Spleen (tissue), 11 donors: ENCODE results near the gene AXIN1. TPM values are rescaled to one million over a fixed set of nuclear protein-coding genes. Genes with fewer than 3 reads are reported as not detected.
"Not testable (repeated sequence)": the region's sequence is repeated elsewhere in the genome, so short reads cannot be mapped to it uniquely, and the experiment has no call there.

ENCODE experiments used
- DNase-seq: peaks from one replicate; pipeline ENCODE4 v3.0.0-alpha.2; 2020
- H3K27ac ChIP-seq, 8 donors: fragments of 200-600 bp; sonication (generic) in 7 of 8; 1 replicate in 4 of 8; 2 replicates in 4 of 8; pipeline versions ENCODE4 v1.5.0 to v1.8.0; 2016 to 2021; ENCODE audit warnings: inconsistent platforms in 4 of 8, mild to moderate bottlenecking in 4 of 8, moderate library complexity in 1 of 8
- H3K27me3 ChIP-seq, 7 donors: fragments of 200-600 bp; sonication (generic) in 6 of 7; replicated peaks in 1 of 7; 1 replicate in 4 of 7; 2 replicates in 3 of 7; pipeline versions ENCODE4 v1.5.0 to v1.8.0; 2016 to 2021; ENCODE audit warnings: inconsistent platforms in 3 of 7, mild to moderate bottlenecking in 1 of 7
- H3K36me3 ChIP-seq, 6 donors: fragments of 200-600 bp; sonication (generic) in 5 of 6; 1 replicate in 4 of 6; 2 replicates in 2 of 6; pipeline versions ENCODE4 v1.5.0 to v1.8.0; 2016 to 2021; ENCODE audit warnings: inconsistent platforms in 2 of 6
- H3K4me1 ChIP-seq, 6 donors: fragments of 200-600 bp; sonication (generic) in 5 of 6; 1 replicate in 3 of 6; 2 replicates in 3 of 6; pipeline versions ENCODE4 v1.5.0 to v1.8.0; 2016 to 2021; ENCODE audit warnings: inconsistent platforms in 3 of 6
- H3K4me3 ChIP-seq, 8 donors: fragments of 200-600 bp; sonication (generic) in 7 of 8; 1 replicate in 4 of 8; 2 replicates in 4 of 8; pipeline versions ENCODE4 v1.5.0 to v1.8.0; 2016 to 2021; ENCODE audit warnings: inconsistent platforms in 4 of 8, mild to moderate bottlenecking in 4 of 8, moderate library complexity in 2 of 8
- H3K9me3 ChIP-seq, 8 donors: fragments of 200-600 bp; sonication (generic) in 7 of 8; 1 replicate in 4 of 8; 2 replicates in 4 of 8; pipeline versions ENCODE4 v1.5.0 to v1.8.0; 2016 to 2021; ENCODE audit warnings: inconsistent platforms in 4 of 8
- CTCF ChIP-seq, 11 experiments: fragments of 200-600 bp in 7 of 11; fragments of 450-650 bp in 4 of 11; sonication (generic) in 4 of 11; IDR thresholded peaks in 8 of 11; conservative IDR thresholded peaks in 3 of 11; 1 replicate in 7 of 11; 2 replicates in 4 of 11; pipeline versions ENCODE4 v1.4.0 to v1.8.0; 2016 to 2021; ENCODE audit warnings: antibody characterized with exemption in 11 of 11, inconsistent platforms in 4 of 11, mild to moderate bottlenecking in 1 of 11
- POLR2A ChIP-seq, 3 donors: fragments of 450-650 bp; IDR thresholded peaks; one replicate each; pipeline ENCODE4 v1.5.1; 2017; ENCODE audit warnings: antibody characterized with exemption in 3 of 3, mild to moderate bottlenecking in 1 of 3
- POLR2AphosphoS5 ChIP-seq, 3 donors: sonication (generic); formaldehyde crosslinking; IDR thresholded peaks; one replicate each; pipeline ENCODE4 v1.5.1; 2017; ENCODE audit warnings: antibody characterized with exemption in 3 of 3
- WGBS, 5 donors: extraction: QIAGEN DNeasy Blood & Tissue Kit in 3 of 5; methylation state at CpG; one replicate each; pipeline versions ENCODE4 v1.1.5 to v1.1.7; 2013 to 2018; 5-methylcytosine and 5-hydroxymethylcytosine counted together
- intact Hi-C: fragments of 100-400 bp; cut with DNase I; formaldehyde crosslinking; loops from one replicate; pipeline ENCODE4 v1.15.0; 2023; ENCODE audit warnings: low total_unique reads
- polyA plus RNA-seq, 3 donors: library from polyadenylated mRNA; stranded (reverse); fragments of 200-250 nt; gene quantifications; one replicate each; pipeline ENCODE4 v1.2.1, GENCODE V29; 2013
- total RNA-seq, 7 donors: library from RNA; depleted of rRNA in 3 of 7; stranded (reverse); fragments of >200 nt in 3 of 7; fragmentation: NEBNext Ultra II Directional in 4 of 7; extraction: Animal tissue kit (Norgen Biotek cat#: 25700) in 4 of 7; gene quantifications; one replicate each; pipeline versions ENCODE4 v1.1.0 to v1.2.1, GENCODE V29; 2016 to 2021
- donor health status: healthy with polysubstance abuse.
- donor health status: DM: no; HTN: no; CAD: no; lungs with moderate emphysema.
- donor health status: DM: no; HTN: no; CAD: no.
- donor health status: Bipolar disorder and iron deficiency.
- donor health status: healthy.
- donor health status: DM: no; HTN: no; CAD: no.
- donor health status: DM: yes; HTN: yes; CAD: no.

The AXIN1 gene
- total and polyA plus RNA-seq, 10 donors, result 12.9 to 27.3 (median 23.9) TPM

GRCh38 chr16:259814-260253 lies 92.7 kb downstream of the AXIN1 start:
- no peak for DNase-seq
- intact Hi-C loops, result no loop called here
- Histone ChIP-seq H3K36me3 (peaks cover 0 to 96% (median 60%) of the 10 kb centered on the region in 6 donors), H3K27ac (no peak overlapping the region), H3K4me3 (no peak overlapping the region), H3K27me3 (no peaks in the 10 kb centered on the region), H3K9me3 (no peaks in the 10 kb centered on the region), H3K4me1 (no peaks in the 10 kb centered on the region)
- TF ChIP-seq POLR2AphosphoS5 (IDR thresholded peaks at IDR 0.05) (peak in 1 of 3 donors; percentile 21), CTCF (IDR thresholded peaks at IDR 0.05 in 8 of 11, conservative IDR thresholded peaks at IDR 0.05 in 3 of 11) (no peak)
- WGBS, 5 donors, result 84 to 93% (median 89%) methylated on average over 10 to 13 of the region's 13 CpGs

- no peak overlapping the region for H3K27ac ChIP-seq
- TF ChIP-seq CTCF (IDR thresholded peaks at IDR 0.05 in 8 of 11, conservative IDR thresholded peaks at IDR 0.05 in 3 of 11) (no peak), POLR2AphosphoS5 (IDR thresholded peaks at IDR 0.05) (no peak), POLR2A (IDR thresholded peaks at IDR 0.05) (no peak)
- H3K4me3 ChIP-seq, result no peak overlapping the region
- no peaks in the 10 kb centered on the region for H3K9me3 ChIP-seq
- DNase-seq, result no peak
- H3K27me3 ChIP-seq, result no peaks in the 10 kb centered on the region
- H3K4me1 ChIP-seq, result peaks cover 0 to under 1% (median 0%) of the 10 kb centered on the region in 6 donors
- WGBS, 5 donors, result 64 to 83% (median 69%) methylated on average over 10 of the region's 10 CpGs
- intact Hi-C loops, result no loop called here
- peaks cover 0 to 96% (median 58%) of the 10 kb centered on the region in 6 donors for H3K36me3 ChIP-seq
Measured at GRCh38 chr16:259226-259625, 93.3 kb downstream of the AXIN1 start.

GRCh38 chr16:258091-258490 lies 94.4 kb downstream of the AXIN1 start:
- intact Hi-C loops, H3K4me3 ChIP-seq, DNase-seq, H3K27me3 ChIP-seq, H3K9me3 ChIP-seq, H3K27ac ChIP-seq: not testable (repeated sequence)
- H3K4me1 ChIP-seq, result peaks cover 0 to 12% (median 7%) of the 10 kb centered on the region in 6 donors
- 92 to 97% (median 96%) methylated on average over 9 to 12 of the region's 13 CpGs for WGBS, 5 donors
- H3K36me3 ChIP-seq, result peaks cover 0 to 91% (median 49%) of the 10 kb centered on the region in 6 donors

GRCh38 chr16:255183-255582 lies 97.3 kb downstream of the AXIN1 start:
- peaks cover 0 to 74% (median 24%) of the 10 kb centered on the region in 6 donors for H3K36me3 ChIP-seq

More at GRCh38 chr16:255183-255582, 97.3 kb downstream of the AXIN1 start:
- Histone ChIP-seq H3K9me3 (no peaks in the 10 kb centered on the region), H3K4me1 (peaks cover 3 to 28% (median 21%) of the 10 kb centered on the region in 6 donors), H3K27ac (no peak overlapping the region), H3K4me3 (no peak overlapping the region), H3K27me3 (no peaks in the 10 kb centered on the region)
- intact Hi-C loops, result no loop called here
- no peak for DNase-seq
- no peak for TF ChIP-seq POLR2AphosphoS5 (IDR thresholded peaks at IDR 0.05)
- TF ChIP-seq POLR2A (IDR thresholded peaks at IDR 0.05), result no peak
- TF ChIP-seq CTCF (IDR thresholded peaks at IDR 0.05 in 8 of 11, conservative IDR thresholded peaks at IDR 0.05 in 3 of 11), result no peak
- WGBS, 5 donors, result 91 to 97% (median 94%) methylated on average over 6 of the region's 6 CpGs
